Hepatocyte (in vitro differentiated cells): ENCODE data around the gene HES7. TPM values are rescaled to one million over a fixed set of nuclear protein-coding genes. Genes with fewer than 3 reads are reported as not detected.
A peak's percentile ranks its signal among the peaks of the same experiment; 100 is the strongest.

Source experiments
- DNase-seq: peaks from one replicate; pipeline ENCODE4 v3.0.0-alpha.2; 2016; ENCODE audit warnings: low spot score
- H2AFZ ChIP-seq: fragments of 200-600 bp; sonication (generic); 2 replicates; pipeline ENCODE4 v1.6.0; 2016; ENCODE audit warnings: antibody characterized with exemption, mild to moderate bottlenecking
- H3K27ac ChIP-seq: fragments of 200-600 bp; sonication (generic); 2 replicates; pipeline ENCODE4 v1.5.1; 2016; ENCODE audit warnings: mild to moderate bottlenecking
- H3K27me3 ChIP-seq: fragments of 200-600 bp; sonication (generic); 2 replicates; pipeline ENCODE4 v1.6.1; 2016
- H3K36me3 ChIP-seq: fragments of 200-600 bp; sonication (generic); replicated peaks from 2 replicates; pipeline ENCODE4 v1.5.1; 2016; ENCODE audit warnings: low read depth; ENCODE audit not compliant: insufficient read depth
- H3K4me1 ChIP-seq: fragments of 200-600 bp; sonication (generic); 2 replicates; pipeline ENCODE4 v1.5.1; 2016; ENCODE audit warnings: mild to moderate bottlenecking, moderate library complexity; ENCODE audit not compliant: insufficient read depth
- H3K4me2 ChIP-seq: fragments of 200-600 bp; sonication (generic); 2 replicates; pipeline ENCODE4 v1.6.0; 2016
- H3K4me3 ChIP-seq: fragments of 200-600 bp; sonication (generic); 2 replicates; pipeline ENCODE4 v1.5.1; 2016; ENCODE audit warnings: mild to moderate bottlenecking
- H3K79me2 ChIP-seq: fragments of 200-600 bp; sonication (generic); 2 replicates; pipeline ENCODE4 v1.6.0; 2017; ENCODE audit warnings: mild to moderate bottlenecking
- H3K9me2 ChIP-seq: fragments of 200-600 bp; sonication (generic); replicated peaks from 2 replicates; pipeline ENCODE4 v1.6.0; 2017; ENCODE audit warnings: mild to moderate bottlenecking; ENCODE audit not compliant: insufficient read depth
- H3K9me3 ChIP-seq: fragments of 200-600 bp; sonication (generic); 2 replicates; pipeline ENCODE4 v1.5.1; 2016; ENCODE audit warnings: low read depth, mild to moderate bottlenecking
- H4K20me1 ChIP-seq: fragments of 200-600 bp; sonication (generic); 2 replicates; pipeline ENCODE4 v1.6.0; 2016; ENCODE audit warnings: mild to moderate bottlenecking; ENCODE audit not compliant: insufficient read depth, poor library complexity, severe bottlenecking
- EZH2 ChIP-seq: fragments of 200-600 bp; sonication (generic); IDR thresholded peaks from 2 replicates; pipeline ENCODE4 v1.6.1; 2016; ENCODE audit warnings: antibody characterized with exemption, mild to moderate bottlenecking, borderline replicate concordance
- EZH2phosphoT487 ChIP-seq: fragments of 200-600 bp; sonication (generic); IDR thresholded peaks from one replicate; pipeline ENCODE4 v1.6.1; 2018; ENCODE audit warnings: antibody characterized with exemption, mild to moderate bottlenecking, low read depth, moderate library complexity; ENCODE audit not compliant: unreplicated experiment, severe bottlenecking
- WGBS: methylation state at CpG from one replicate; pipeline ENCODE4 v1.1.6; 2016; ENCODE audit warnings: low lambda C conversion rate; ENCODE audit errors: missing lambda C conversion rate; 5-methylcytosine and 5-hydroxymethylcytosine counted together
- polyA plus RNA-seq: library from polyadenylated mRNA; unstranded; fragments of >200 nt; fragmentation: Nextera tagmentation; extraction: Ambion mirVana; gene quantifications from 2 replicates; pipeline ENCODE4 v1.2.1, GENCODE V29; 2016
- total RNA-seq: library from RNA; depleted of rRNA; stranded (reverse); fragments of >200 nt; gene quantifications from 2 replicates; pipeline ENCODE4 v1.2.3, GENCODE V29; 2014
- TF ChIP-seq, protein P1 (sequence below): fragments of 200-600 bp; sonication (generic); IDR thresholded peaks from 2 replicates; pipeline ENCODE4 v1.5.1; 2016; ENCODE audit warnings: antibody characterized with exemption, mild to moderate bottlenecking; ENCODE audit not compliant: poor library complexity

The HES7 gene
- total and polyA plus RNA-seq, 2 experiments from 2014 or later, result not detected

DNA sequence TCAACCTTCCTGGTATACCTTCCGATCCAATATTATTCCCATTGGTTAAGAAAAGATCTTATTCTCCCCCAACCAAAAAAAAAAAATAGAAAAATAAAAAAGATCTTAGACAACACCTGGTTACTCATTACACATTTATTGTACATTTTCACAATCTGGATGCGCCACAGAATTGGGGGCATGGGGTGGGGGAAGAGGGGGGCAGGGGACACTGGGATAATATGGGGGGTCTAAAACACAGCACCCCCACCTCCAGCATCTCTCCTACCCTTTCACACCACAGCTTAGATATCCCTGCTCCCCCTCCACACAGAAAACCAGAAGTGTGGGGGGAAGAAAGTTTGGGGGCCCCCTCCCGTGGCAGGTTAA, 35.1 kb upstream of the HES7 start:
- H2AFZ ChIP-seq, result no peak overlapping the region
- H4K20me1 ChIP-seq, result peaks cover 5% of the 10 kb centered on the region
- no peak overlapping the region for H3K4me3 ChIP-seq
- H3K79me2 ChIP-seq, result peaks cover 41% of the 10 kb centered on the region
- H3K36me3 ChIP-seq, result no peaks in the 10 kb centered on the region
- TF ChIP-seq, protein P1, sequence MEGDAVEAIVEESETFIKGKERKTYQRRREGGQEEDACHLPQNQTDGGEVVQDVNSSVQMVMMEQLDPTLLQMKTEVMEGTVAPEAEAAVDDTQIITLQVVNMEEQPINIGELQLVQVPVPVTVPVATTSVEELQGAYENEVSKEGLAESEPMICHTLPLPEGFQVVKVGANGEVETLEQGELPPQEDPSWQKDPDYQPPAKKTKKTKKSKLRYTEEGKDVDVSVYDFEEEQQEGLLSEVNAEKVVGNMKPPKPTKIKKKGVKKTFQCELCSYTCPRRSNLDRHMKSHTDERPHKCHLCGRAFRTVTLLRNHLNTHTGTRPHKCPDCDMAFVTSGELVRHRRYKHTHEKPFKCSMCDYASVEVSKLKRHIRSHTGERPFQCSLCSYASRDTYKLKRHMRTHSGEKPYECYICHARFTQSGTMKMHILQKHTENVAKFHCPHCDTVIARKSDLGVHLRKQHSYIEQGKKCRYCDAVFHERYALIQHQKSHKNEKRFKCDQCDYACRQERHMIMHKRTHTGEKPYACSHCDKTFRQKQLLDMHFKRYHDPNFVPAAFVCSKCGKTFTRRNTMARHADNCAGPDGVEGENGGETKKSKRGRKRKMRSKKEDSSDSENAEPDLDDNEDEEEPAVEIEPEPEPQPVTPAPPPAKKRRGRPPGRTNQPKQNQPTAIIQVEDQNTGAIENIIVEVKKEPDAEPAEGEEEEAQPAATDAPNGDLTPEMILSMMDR, result no peak
- TF ChIP-seq EZH2phosphoT487 (no peak), EZH2 (no peak)
- no peaks in the 10 kb centered on the region for H3K27me3 ChIP-seq
- H3K4me1 ChIP-seq, result peaks cover 33% of the 10 kb centered on the region
- no peak for DNase-seq
- no peak overlapping the region for H3K27ac ChIP-seq
- H3K4me2 ChIP-seq, result no peak overlapping the region
- 81% methylated on average over 3 of the region's 3 CpGs for WGBS
- no peaks in the 10 kb centered on the region for H3K9me3 ChIP-seq
- H3K9me2 ChIP-seq, result no peaks in the 10 kb centered on the region

DNA sequence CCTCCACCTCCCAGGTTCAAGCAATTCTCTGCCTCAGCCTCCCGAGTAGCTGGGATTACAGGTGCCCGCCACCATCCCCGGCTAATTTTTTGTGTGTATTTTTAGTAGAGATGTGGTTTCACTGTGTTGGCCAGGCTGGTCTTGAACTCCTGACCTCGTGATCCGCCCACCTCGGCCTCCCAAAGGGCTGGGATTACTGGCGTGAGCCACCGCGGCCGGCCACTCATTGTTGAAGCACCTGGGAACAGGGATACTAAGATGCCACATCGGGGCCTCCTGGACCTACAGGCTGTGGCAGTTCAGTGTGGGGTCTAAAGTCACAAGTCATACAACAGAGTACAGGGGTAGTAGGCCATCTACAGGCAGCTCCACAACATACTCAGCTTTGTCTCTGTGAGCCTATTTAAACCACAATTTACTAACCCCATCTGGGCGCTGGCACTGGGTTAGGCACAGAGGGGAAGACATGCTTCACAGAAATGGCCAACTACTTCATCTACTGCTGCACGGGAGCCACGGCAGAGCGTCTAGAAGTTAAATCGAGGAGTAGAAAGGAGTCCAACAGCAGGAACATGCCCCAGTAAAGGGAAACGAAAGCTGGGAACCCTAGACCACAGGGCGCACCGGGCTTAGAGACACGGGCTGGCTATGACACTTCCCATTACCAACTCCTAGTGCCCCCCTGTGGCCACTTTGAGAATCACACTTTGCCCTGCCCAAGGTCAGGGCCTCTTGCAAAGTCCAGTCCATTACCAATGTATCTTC, 34.5 kb upstream of the HES7 start:
- Histone ChIP-seq H4K20me1 (peaks cover 5% of the 10 kb centered on the region), H3K4me1 (peaks cover 31% of the 10 kb centered on the region), H3K27ac (peak overlapping the region; percentile 96), H3K4me2 (peak overlapping the region; percentile 58), H3K9me3 (no peaks in the 10 kb centered on the region), H3K9me2 (no peaks in the 10 kb centered on the region), H3K79me2 (peaks cover 37% of the 10 kb centered on the region), H3K4me3 (no peak overlapping the region), H3K27me3 (no peaks in the 10 kb centered on the region), H2AFZ (no peak overlapping the region), H3K36me3 (no peaks in the 10 kb centered on the region)
- 64% methylated on average over 20 of the region's 20 CpGs for WGBS
- no peak for TF ChIP-seq EZH2phosphoT487
- TF ChIP-seq EZH2, result no peak
- TF ChIP-seq, protein P1, result peak; percentile 90
- peak; percentile 94 for DNase-seq

DNA sequence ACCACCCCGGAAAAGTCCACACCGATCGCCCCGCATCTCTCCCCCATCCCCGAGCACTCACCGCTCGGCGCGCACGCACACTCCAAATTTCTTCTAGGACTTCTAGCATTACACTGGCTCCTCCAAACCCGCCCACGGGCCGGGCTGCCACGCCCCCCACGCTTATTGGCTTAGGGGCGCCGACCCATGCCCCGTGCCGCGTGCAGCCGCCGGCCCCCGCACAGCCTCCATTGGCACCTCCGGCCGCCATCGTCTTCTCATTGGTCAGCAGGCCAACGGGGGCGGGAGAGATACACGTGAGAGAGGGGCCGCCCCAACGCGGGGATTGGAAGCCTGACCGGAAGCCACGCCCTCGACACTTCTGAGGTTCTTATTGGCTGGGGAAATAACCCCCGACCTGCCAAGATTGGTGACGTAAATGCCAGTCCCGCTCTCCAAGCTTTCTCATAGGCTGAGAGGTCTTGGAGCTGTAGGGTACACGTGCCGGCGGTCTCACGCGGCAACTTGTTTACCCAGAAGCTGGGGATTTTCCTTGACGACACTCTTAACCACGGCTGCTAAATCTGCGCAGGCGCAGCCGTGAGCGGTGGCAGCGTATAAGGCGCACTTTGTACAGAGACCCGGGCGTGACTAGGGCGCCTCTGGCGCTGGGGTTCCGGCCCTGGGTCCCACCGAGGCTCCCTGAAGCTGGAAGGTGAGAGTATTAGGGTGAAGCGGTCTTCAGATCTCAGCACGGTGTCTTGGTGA, 32.5 kb upstream of the HES7 start:
- Histone ChIP-seq H3K9me2 (no peaks in the 10 kb centered on the region), H3K27me3 (no peaks in the 10 kb centered on the region), H4K20me1 (peaks cover 6% of the 10 kb centered on the region), H3K79me2 (peaks cover 35% of the 10 kb centered on the region), H3K4me2 (peak overlapping the region; percentile 87), H2AFZ (no peak overlapping the region), H3K9me3 (no peaks in the 10 kb centered on the region), H3K27ac (peak overlapping the region; percentile 99), H3K36me3 (no peaks in the 10 kb centered on the region), H3K4me3 (peak overlapping the region; percentile 11), H3K4me1 (peaks cover 33% of the 10 kb centered on the region)
- TF ChIP-seq EZH2 (no peak), EZH2phosphoT487 (no peak)
- TF ChIP-seq, protein P1, result no peak
- peak; percentile 100 for DNase-seq
- 2% methylated on average over 57 of the region's 59 CpGs for WGBS
